ENCODE data around the gene NT5M.

DNA sequence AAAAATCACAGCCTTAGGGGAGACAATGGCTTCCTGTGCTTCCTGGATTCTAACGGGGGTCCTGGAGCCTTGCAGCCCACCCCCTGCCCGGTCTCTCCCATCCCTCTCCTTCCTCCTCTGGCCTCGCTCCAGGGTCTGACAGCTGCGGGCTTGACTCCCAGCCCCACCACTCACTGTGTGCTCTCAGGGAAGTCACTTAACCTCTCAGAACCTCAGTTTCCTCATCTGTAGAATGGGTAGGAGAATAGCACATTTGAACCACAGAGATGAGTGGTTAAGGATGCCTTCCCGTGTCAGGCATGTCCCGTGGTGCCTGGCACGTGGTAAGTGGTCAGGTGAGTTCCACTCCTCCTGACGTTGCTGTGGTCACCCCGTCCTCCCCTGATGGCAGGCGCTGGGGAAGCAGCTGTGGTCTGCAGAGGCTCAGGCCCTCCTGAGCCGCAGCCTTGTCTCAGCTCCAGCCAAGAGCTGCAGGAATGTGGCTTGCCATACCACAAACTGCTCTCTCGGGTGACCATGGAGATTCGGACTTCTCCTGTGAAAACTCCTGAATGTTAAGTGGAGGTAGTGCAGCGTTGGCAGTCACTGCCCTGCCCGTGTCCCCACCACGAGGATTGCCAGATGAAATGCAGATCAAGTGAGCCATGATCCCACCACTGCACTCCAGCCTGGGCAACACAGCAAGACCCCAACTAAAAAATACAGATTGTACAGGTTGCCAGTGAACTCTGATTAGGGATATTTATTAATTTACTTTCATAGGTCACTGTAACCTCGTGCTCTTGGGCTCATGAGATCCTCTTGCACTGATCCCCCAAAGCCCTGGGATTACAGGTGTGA, 85.7 kb downstream of the NT5M start:
- TF ChIP-seq, protein P1, sequence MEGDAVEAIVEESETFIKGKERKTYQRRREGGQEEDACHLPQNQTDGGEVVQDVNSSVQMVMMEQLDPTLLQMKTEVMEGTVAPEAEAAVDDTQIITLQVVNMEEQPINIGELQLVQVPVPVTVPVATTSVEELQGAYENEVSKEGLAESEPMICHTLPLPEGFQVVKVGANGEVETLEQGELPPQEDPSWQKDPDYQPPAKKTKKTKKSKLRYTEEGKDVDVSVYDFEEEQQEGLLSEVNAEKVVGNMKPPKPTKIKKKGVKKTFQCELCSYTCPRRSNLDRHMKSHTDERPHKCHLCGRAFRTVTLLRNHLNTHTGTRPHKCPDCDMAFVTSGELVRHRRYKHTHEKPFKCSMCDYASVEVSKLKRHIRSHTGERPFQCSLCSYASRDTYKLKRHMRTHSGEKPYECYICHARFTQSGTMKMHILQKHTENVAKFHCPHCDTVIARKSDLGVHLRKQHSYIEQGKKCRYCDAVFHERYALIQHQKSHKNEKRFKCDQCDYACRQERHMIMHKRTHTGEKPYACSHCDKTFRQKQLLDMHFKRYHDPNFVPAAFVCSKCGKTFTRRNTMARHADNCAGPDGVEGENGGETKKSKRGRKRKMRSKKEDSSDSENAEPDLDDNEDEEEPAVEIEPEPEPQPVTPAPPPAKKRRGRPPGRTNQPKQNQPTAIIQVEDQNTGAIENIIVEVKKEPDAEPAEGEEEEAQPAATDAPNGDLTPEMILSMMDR (IDR thresholded peaks at IDR 0.05; ENCODE audit: insufficient read depth, low read depth, low read length): no peak
- TF ChIP-seq EZH2 (IDR thresholded peaks at IDR 0.05; ENCODE audit: insufficient read depth, low read length): no peak

Measured in astrocyte (in vitro differentiated cells and primary cell).